RWPE2 (cell line): ENCODE results near the gene KRT79.

Experiments used
- ATAC-seq: fragments of 200-7000 bp; cut with Tn5 transposase; 3 replicates; pipeline ENCODE4 v1.9.1; 2021; ENCODE audit warnings: low read depth
- DNase-seq: peaks from one replicate; pipeline ENCODE4 v3.0.0-alpha.2; 2020; ENCODE audit warnings: low spot score
- H3K27ac ChIP-seq: fragments of 450-650 bp; 2 replicates; pipeline ENCODE4 v1.5.1; 2017; ENCODE audit warnings: mild to moderate bottlenecking; ENCODE audit not compliant: poor library complexity, severe bottlenecking
- H3K27me3 ChIP-seq: fragments of 250-450 bp; sonication (Bioruptor Pico); 2 replicates; pipeline ENCODE4 v1.5.1; 2021; ENCODE audit warnings: mild to moderate bottlenecking, moderate library complexity; ENCODE audit not compliant: insufficient read depth, poor library complexity, severe bottlenecking
- H3K36me3 ChIP-seq: fragments of 250-450 bp; sonication (Bioruptor Pico); 2 replicates; pipeline ENCODE4 v1.5.1; 2020; ENCODE audit warnings: low read depth, mild to moderate bottlenecking, moderate library complexity
- H3K4me1 ChIP-seq: fragments of 250-450 bp; sonication (Bioruptor Pico); 2 replicates; pipeline ENCODE4 v1.5.1; 2021; ENCODE audit warnings: mild to moderate bottlenecking, moderate library complexity; ENCODE audit not compliant: insufficient read depth, poor library complexity, severe bottlenecking
- H3K4me3 ChIP-seq: fragments of 250-450 bp; sonication (Bioruptor Pico); 2 replicates; pipeline ENCODE4 v1.5.1; 2021; ENCODE audit warnings: mild to moderate bottlenecking, moderate library complexity; ENCODE audit not compliant: severe bottlenecking
- H3K9me3 ChIP-seq: fragments of 250-450 bp; sonication (Bioruptor Pico); 2 replicates; pipeline ENCODE4 v1.5.1; 2021; ENCODE audit warnings: mild to moderate bottlenecking, moderate library complexity; ENCODE audit not compliant: severe bottlenecking
- CTCF ChIP-seq: fragments of 450-650 bp; IDR thresholded peaks from one replicate; pipeline ENCODE4 v1.5.1; 2017; ENCODE audit warnings: mild to moderate bottlenecking, moderate library complexity; ENCODE audit not compliant: poor library complexity, severe bottlenecking

KRT79 gene

DNA sequence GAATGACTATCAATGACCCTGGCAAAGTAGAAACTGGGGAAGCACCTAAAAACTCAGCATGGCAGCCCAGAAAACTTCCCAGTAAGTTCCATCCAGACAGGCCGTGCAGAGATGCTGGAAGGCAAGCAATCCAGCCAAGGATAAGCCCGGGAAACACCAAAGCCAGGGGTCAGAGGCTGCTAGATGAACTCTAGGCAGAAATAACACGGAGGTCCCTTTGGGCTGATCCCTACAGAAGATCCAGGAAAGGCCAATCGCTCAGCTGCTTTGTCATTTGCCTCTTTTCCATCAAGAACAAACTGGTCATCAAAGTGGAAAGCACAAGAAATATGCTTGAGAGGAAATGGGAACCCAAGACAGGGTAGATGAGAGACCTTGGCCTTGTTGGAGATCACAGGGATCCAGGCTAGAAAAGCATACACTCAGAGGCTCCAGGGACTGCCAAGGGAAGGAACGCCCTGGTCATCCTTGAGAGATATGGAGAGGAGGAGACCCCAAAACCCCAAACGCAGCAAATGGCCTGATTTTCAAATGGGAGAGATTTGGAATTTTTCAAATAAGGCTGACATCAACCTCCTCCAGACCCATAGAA is 6.5 kb downstream of the KRT79 start:
- DNase-seq: no peak
- no peak for TF ChIP-seq CTCF
- Histone ChIP-seq H3K36me3 (no peaks in the 10 kb centered on the region), H3K27me3 (no peaks in the 10 kb centered on the region), H3K9me3 (no peaks in the 10 kb centered on the region), H3K4me3 (no peak overlapping the region), H3K27ac (no peak overlapping the region), H3K4me1 (no peaks in the 10 kb centered on the region)
- no peak for ATAC-seq

- ATAC-seq: no peak
Observed at GRCh38 chr12:52826611-52827498, 7.3 kb downstream of the KRT79 start.

GRCh38 chr12:52825961-52826360 is 8.2 kb downstream of the KRT79 start:
- H3K4me1 ChIP-seq: no peaks in the 10 kb centered on the region
- H3K4me3 ChIP-seq: no peak overlapping the region
- H3K27ac ChIP-seq: no peak overlapping the region
- no peaks in the 10 kb centered on the region for H3K27me3 ChIP-seq
- H3K9me3 ChIP-seq: no peaks in the 10 kb centered on the region
- no peak for TF ChIP-seq CTCF
- no peaks in the 10 kb centered on the region for H3K36me3 ChIP-seq
- DNase-seq (no peak), ATAC-seq (no peak)

More at GRCh38 chr12:52826611-52827498, 7.3 kb downstream of the KRT79 start:
- no peaks in the 10 kb centered on the region for H3K27me3 ChIP-seq
- no peaks in the 10 kb centered on the region for H3K4me1 ChIP-seq
- H3K9me3 ChIP-seq: no peaks in the 10 kb centered on the region
- TF ChIP-seq CTCF: no peak
- DNase-seq: no peak
- H3K4me3 ChIP-seq: no peak overlapping the region
- no peaks in the 10 kb centered on the region for H3K36me3 ChIP-seq
- no peak overlapping the region for H3K27ac ChIP-seq

DNA sequence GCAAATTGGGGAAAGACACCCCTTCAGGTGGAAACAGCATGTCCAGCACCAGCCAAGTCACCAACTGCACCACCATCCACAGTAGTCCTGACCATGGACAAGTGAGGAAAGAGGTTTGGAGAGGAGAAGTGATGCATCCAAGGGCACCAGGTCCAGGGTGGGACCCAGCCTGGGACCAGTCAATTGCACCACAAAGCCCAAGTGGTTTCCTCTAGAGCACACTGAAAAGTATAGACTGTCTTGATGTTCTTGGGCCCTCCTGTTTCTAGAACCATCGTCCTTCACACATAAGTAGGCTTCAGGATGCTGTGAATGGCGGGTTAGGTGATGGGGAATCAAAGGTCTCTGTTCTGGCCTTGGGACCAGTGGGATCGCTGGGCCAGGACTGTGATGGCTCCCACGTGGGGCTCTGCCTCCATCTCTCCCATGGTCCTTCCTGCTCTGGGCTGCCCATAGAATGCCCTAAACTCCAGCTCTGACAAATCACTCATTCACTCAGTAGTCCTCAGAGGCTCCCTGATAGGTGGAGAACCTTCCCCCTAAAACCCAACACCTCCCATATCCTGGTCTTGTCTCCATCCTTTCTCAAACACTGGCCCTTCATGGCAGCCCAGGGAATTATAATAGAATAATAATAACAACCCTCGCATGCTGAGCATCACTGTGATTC is 9.2 kb downstream of the KRT79 start:
- DNase-seq (no peak), ATAC-seq (no peak)
- TF ChIP-seq CTCF: no peak
- Histone ChIP-seq H3K4me3 (no peak overlapping the region), H3K36me3 (no peaks in the 10 kb centered on the region), H3K9me3 (no peaks in the 10 kb centered on the region), H3K27me3 (no peaks in the 10 kb centered on the region), H3K27ac (no peak overlapping the region), H3K4me1 (no peaks in the 10 kb centered on the region)
